ENCODE data around the gene LARP1B. TPM values are rescaled to one million over a fixed set of nuclear protein-coding genes. Genes with fewer than 3 reads are reported as not detected.

LARP1B gene
- total and polyA plus RNA-seq, 9 of the 15 experiments (the other 6 are each of a cell fraction or from before 2014, with no cell fraction given), result 19.2 to 59.7 (median 37.9) TPM

DNA sequence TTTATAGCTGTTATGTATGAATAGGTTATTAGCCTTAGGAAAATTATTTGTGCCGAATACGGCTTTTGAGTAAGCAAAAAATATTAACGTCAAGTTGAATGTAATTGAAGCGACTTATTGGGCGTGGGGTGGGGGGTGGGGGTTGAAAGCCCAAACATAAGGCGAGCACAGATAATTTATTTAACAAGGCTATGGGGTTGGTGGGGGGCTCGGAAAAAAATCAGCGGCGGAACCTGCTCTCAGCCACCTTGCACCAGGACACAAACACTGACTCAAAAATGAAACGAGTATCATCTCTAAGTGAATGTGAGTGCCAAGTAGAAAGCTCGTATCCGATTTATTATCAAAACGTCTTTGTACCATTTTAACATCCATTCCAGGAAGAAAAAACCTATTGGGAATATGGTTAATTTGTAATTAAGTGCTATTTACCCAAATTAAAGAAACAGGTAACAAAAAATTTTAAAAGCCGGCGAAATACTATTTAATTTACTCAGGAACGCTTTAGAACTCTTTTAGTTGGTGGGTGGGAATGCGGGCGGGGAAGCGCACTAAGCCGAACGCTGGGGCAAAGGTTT, 902 bp upstream of the LARP1B start:
- DNase-seq (ENCODE audit: extremely low read depth in 1 of 4, low spot score in 3 of 4) (peak in 3 of 4 experiments; percentile 12 to 22 (median 13)), ATAC-seq (no peak), FAIRE-seq (no peak)
- Histone ChIP-seq H3K9me3 (replicated peaks; ENCODE audit: control insufficient read depth, insufficient read depth, low read depth, low read length) (no peaks in the 10 kb centered on the region), H3K36me3 (ENCODE audit: control insufficient read depth, insufficient read depth, low read length) (0 out of 3 replicates have a peak, but pooled peaks cover 3% of the 10 kb centered on the region), H3K4me1 (replicated peaks in 1 of 2; ENCODE audit: control insufficient read depth in 2 of 2, insufficient read depth in 2 of 2, low read length in 2 of 2) (peaks cover 0 to 27% of the 10 kb centered on the region in 2 experiments; a peak in 4 of 5 replicates), H3K4me2 (ENCODE audit: insufficient read depth, low read length) (peak overlapping the region; percentile 85), H3K27ac (ENCODE audit: extremely low read depth, low read depth, low read length) (peak overlapping the region; percentile 97), H3K4me3 (peak overlapping the region; percentile 79), H3K9ac (ENCODE audit: insufficient read depth in 1 of 2, low read depth in 2 of 2, low read length in 2 of 2) (peak overlapping the region; percentile 94 to 96), H3K9me1 (ENCODE audit: control insufficient read depth, insufficient read depth, low read length) (no peaks in the 10 kb centered on the region), H3K79me2 (ENCODE audit: control insufficient read depth, insufficient read depth, low read length) (peaks cover 42% of the 10 kb centered on the region), H3K27me3 (ENCODE audit: control insufficient read depth in 2 of 2, insufficient read depth in 2 of 2, low read length in 2 of 2) (no peaks in the 10 kb centered on the region), H4K20me1 (replicated peaks; ENCODE audit: control insufficient read depth, insufficient read depth, low read length) (no peaks in the 10 kb centered on the region), H2AFZ (ENCODE audit: low read depth, low read length) (peak overlapping the region; percentile 82)
- 11% methylated on average over 21 of the region's 21 CpGs for WGBS (ENCODE audit: insufficient coverage, low coverage, missing lambda C conversion rate)
- ChIA-PET POLR2A (interaction anchor here (0.7 to 2.0 kb wide), 6 partner anchors 9 to 752 kb away, joined by 3 to 9 read pairs (median 4); no protein-coding TSS in a partner anchor), CTCF (ENCODE audit: low intra/inter-chr PET ratio) (no interaction called here)
- in situ Hi-C loops (cut with MboI) (no loop called here), intact Hi-C loops (cut with micrococcal nuclease) (loop anchor here (2.0 to 10.0 kb wide), 4 partner anchors 95 to 278 kb away; partner anchors contain the start of genes ABHD18, HSPA4L, MFSD8 and PGRMC2)
- no TSS peak for BruUV-seq (replicated peaks)
- TF ChIP-seq KLF1 (tag; IDR thresholded peaks at IDR 0.05), result no peak
- TF ChIP-seq HOXB6 (CRISPR knock-in tag; IDR thresholded peaks at IDR 0.05; ENCODE audit: borderline replicate concordance), result no peak
- no peak for TF ChIP-seq ARID2 (IDR thresholded peaks at IDR 0.05)
- no peak for TF ChIP-seq SIX5 (IDR thresholded peaks at IDR 0.05; ENCODE audit: borderline replicate concordance in 1 of 2, insufficient read depth in 1 of 2, low read depth in 1 of 2, low read length in 2 of 2)
- TF ChIP-seq, protein P1, sequence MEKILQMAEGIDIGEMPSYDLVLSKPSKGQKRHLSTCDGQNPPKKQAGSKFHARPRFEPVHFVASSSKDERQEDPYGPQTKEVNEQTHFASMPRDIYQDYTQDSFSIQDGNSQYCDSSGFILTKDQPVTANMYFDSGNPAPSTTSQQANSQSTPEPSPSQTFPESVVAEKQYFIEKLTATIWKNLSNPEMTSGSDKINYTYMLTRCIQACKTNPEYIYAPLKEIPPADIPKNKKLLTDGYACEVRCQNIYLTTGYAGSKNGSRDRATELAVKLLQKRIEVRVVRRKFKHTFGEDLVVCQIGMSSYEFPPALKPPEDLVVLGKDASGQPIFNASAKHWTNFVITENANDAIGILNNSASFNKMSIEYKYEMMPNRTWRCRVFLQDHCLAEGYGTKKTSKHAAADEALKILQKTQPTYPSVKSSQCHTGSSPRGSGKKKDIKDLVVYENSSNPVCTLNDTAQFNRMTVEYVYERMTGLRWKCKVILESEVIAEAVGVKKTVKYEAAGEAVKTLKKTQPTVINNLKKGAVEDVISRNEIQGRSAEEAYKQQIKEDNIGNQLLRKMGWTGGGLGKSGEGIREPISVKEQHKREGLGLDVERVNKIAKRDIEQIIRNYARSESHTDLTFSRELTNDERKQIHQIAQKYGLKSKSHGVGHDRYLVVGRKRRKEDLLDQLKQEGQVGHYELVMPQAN (IDR thresholded peaks at IDR 0.05; ENCODE audit: borderline replicate concordance), result no peak
- TF ChIP-seq, protein P2, sequence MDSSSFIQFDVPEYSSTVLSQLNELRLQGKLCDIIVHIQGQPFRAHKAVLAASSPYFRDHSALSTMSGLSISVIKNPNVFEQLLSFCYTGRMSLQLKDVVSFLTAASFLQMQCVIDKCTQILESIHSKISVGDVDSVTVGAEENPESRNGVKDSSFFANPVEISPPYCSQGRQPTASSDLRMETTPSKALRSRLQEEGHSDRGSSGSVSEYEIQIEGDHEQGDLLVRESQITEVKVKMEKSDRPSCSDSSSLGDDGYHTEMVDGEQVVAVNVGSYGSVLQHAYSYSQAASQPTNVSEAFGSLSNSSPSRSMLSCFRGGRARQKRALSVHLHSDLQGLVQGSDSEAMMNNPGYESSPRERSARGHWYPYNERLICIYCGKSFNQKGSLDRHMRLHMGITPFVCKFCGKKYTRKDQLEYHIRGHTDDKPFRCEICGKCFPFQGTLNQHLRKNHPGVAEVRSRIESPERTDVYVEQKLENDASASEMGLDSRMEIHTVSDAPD (CRISPR knock-in tag; IDR thresholded peaks at IDR 0.05), result no peak
- TF ChIP-seq ZNF274 (IDR thresholded peaks at IDR 0.05; ENCODE audit: borderline replicate concordance, low read depth, low read length), result no peak
- TF ChIP-seq, protein P3, sequence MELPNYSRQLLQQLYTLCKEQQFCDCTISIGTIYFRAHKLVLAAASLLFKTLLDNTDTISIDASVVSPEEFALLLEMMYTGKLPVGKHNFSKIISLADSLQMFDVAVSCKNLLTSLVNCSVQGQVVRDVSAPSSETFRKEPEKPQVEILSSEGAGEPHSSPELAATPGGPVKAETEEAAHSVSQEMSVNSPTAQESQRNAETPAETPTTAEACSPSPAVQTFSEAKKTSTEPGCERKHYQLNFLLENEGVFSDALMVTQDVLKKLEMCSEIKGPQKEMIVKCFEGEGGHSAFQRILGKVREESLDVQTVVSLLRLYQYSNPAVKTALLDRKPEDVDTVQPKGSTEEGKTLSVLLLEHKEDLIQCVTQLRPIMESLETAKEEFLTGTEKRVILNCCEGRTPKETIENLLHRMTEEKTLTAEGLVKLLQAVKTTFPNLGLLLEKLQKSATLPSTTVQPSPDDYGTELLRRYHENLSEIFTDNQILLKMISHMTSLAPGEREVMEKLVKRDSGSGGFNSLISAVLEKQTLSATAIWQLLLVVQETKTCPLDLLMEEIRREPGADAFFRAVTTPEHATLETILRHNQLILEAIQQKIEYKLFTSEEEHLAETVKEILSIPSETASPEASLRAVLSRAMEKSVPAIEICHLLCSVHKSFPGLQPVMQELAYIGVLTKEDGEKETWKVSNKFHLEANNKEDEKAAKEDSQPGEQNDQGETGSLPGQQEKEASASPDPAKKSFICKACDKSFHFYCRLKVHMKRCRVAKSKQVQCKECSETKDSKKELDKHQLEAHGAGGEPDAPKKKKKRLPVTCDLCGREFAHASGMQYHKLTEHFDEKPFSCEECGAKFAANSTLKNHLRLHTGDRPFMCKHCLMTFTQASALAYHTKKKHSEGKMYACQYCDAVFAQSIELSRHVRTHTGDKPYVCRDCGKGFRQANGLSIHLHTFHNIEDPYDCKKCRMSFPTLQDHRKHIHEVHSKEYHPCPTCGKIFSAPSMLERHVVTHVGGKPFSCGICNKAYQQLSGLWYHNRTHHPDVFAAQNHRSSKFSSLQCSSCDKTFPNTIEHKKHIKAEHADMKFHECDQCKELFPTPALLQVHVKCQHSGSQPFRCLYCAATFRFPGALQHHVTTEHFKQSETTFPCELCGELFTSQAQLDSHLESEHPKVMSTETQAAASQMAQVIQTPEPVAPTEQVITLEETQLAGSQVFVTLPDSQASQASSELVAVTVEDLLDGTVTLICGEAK (IDR thresholded peaks at IDR 0.05), result peak; percentile 44; the same call in 1 of the 2 replicates
- TF ChIP-seq, protein P3 (CRISPR knock-in tag; IDR thresholded peaks at IDR 0.05), result no peak
